Breast epithelium (tissue), 4 donors: ENCODE data around the gene RAB20. TPM values are rescaled to one million over a fixed set of nuclear protein-coding genes. Genes with fewer than 3 reads are reported as not detected.

ENCODE experiments used
- DNase-seq, 2 donors: peaks; one replicate each; pipeline ENCODE4 v3.0.0-alpha.2; 2019; ENCODE audit warnings: low spot score in 2 of 2
- H3K27ac ChIP-seq, 2 donors: fragments of 200-600 bp; sonication (generic) in 1 of 2; one replicate each; pipeline ENCODE4 v1.5.1; 2016 to 2019; ENCODE audit warnings: mild to moderate bottlenecking in 1 of 2
- H3K27me3 ChIP-seq, 2 donors: fragments of 200-600 bp; sonication (generic) in 1 of 2; one replicate each; pipeline versions ENCODE4 v1.5.1 to v1.6.0; 2017 to 2019; ENCODE audit warnings: control low read depth in 1 of 2, mild to moderate bottlenecking in 1 of 2
- H3K36me3 ChIP-seq: fragments of 200-600 bp; one replicate; pipeline ENCODE4 v1.5.1; 2019
- H3K4me1 ChIP-seq, 2 donors: fragments of 200-600 bp; sonication (generic); one replicate each; pipeline ENCODE4 v1.5.1; 2016 to 2019; ENCODE audit warnings: control low read depth in 1 of 2
- H3K4me3 ChIP-seq, 3 donors: fragments of 200-600 bp; sonication (generic); 1 replicate in 2 of 3; 2 replicates in 1 of 3; pipeline ENCODE4 v1.5.1; 2016 to 2019; ENCODE audit warnings: mild to moderate bottlenecking in 3 of 3, moderate library complexity in 2 of 3
- H3K9me3 ChIP-seq, 2 donors: fragments of 200-600 bp; sonication (generic) in 1 of 2; one replicate each; pipeline ENCODE4 v1.5.1; 2016 to 2019; ENCODE audit warnings: control low read depth in 1 of 2
- CTCF ChIP-seq, 3 donors: fragments of 450-650 bp; IDR thresholded peaks; one replicate each; pipeline ENCODE4 v1.5.1; 2016 to 2017; ENCODE audit warnings: antibody characterized with exemption in 3 of 3, mild to moderate bottlenecking in 3 of 3, moderate library complexity in 3 of 3
- POLR2A ChIP-seq: fragments of 450-650 bp; IDR thresholded peaks from one replicate; pipeline ENCODE4 v1.6.1; 2016; ENCODE audit warnings: antibody characterized with exemption, mild to moderate bottlenecking, moderate library complexity
- POLR2AphosphoS5 ChIP-seq, 3 donors: sonication (generic); formaldehyde crosslinking; IDR thresholded peaks; one replicate each; pipeline ENCODE4 v1.6.1; 2017; ENCODE audit warnings: antibody characterized with exemption in 3 of 3
- intact Hi-C: fragments of 100-400 bp; cut with DNase I; formaldehyde crosslinking; loops from one replicate; pipeline ENCODE4 v1.15.1; 2023; ENCODE audit warnings: low total_unique reads
- total RNA-seq, 3 donors: library from RNA; depleted of rRNA; stranded (reverse); fragments of >200 nt; gene quantifications; one replicate each; pipeline ENCODE4 v1.1.0, GENCODE V29; 2016

Gene RAB20
- total RNA-seq, 3 donors from 2014 or later, result 25.8 to 33.4 (median 30.0) TPM

DNA sequence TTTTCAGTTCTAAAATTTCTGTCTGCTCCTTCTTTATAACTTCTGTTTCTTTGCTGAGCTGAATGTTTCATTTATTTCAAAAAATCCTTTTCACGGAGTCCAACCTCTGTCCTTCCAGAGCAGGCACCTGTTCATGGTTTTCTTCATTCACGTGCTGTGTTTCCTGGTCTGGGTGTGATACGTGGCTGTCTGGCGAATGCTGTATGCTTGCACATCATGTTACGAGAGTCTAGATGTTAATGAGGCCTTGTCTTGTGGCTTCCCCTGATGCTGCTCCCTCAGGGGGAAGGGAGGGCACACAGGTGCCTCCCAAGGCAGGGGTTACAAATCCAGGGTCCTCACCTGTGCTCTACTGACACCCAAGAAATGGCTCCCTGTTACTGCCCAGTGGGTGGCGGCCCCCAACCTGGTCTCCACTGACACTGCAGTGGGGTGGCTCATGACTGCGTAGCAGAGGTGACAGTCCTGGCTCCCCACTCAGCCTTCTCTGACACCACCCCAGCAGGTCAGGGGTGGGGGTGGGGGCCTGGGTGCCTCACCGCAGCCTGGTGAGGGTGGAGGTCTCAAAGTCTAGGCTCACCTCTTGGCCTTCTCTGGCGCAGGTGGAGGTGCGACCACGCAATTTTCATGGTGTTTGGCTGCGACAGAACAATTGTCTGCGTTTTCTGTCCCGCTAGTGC is 20.1 kb upstream of the RAB20 start:
- Histone ChIP-seq H3K9me3 (no peaks in the 10 kb centered on the region), H3K4me1 (no peaks in the 10 kb centered on the region), H3K36me3 (no peaks in the 10 kb centered on the region), H3K27me3 (no peaks in the 10 kb centered on the region), H3K4me3 (no peak overlapping the region), H3K27ac (no peak overlapping the region)
- DNase-seq, result no peak
- intact Hi-C loops, result loop anchor here (5.0 kb wide), 1 partner anchor 431 kb away; no protein-coding TSS in a partner anchor
- TF ChIP-seq CTCF (IDR thresholded peaks at IDR 0.05), result no peak
- no peak for TF ChIP-seq POLR2AphosphoS5 (IDR thresholded peaks at IDR 0.05)

DNA sequence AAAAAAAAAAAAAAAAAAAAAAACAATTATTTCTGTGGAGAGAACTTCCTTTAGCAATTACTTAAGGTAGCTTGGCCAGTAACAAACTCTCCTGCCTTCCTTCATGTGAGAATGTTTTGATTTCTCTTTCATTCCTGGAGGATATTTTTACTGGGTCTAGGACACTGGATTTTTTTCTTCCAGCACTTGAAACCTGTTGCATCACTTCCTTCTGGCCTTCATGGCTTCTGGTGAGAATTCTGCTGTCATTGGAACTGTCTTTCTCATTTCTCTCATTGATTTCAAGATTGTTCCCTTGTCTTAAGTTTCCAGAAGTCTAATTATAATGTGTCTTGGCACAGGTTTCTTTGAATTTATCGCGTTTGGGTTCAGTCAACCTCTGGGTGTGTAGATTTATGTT is 19.3 kb upstream of the RAB20 start:
- Histone ChIP-seq H3K36me3 (no peaks in the 10 kb centered on the region), H3K27me3 (no peaks in the 10 kb centered on the region), H3K27ac (no peak overlapping the region), H3K4me1 (no peaks in the 10 kb centered on the region), H3K9me3 (no peaks in the 10 kb centered on the region), H3K4me3 (no peak overlapping the region)
- intact Hi-C loops, result loop anchor here (5.0 kb wide), 1 partner anchor 432 kb away; no protein-coding TSS in a partner anchor
- DNase-seq, result no peak
- TF ChIP-seq POLR2AphosphoS5 (IDR thresholded peaks at IDR 0.05), result no peak
- TF ChIP-seq POLR2A, result no peak

GRCh38 chr13:110578363-110578762 is 16.8 kb upstream of the RAB20 start:
- no peak overlapping the region for H3K27ac ChIP-seq
- no peaks in the 10 kb centered on the region for H3K4me1 ChIP-seq
- no peak for TF ChIP-seq CTCF (IDR thresholded peaks at IDR 0.05)
- H3K9me3 ChIP-seq, result no peaks in the 10 kb centered on the region
- intact Hi-C loops, result no loop called here
- DNase-seq, result no peak
- no peaks in the 10 kb centered on the region for H3K36me3 ChIP-seq
- no peak overlapping the region for H3K4me3 ChIP-seq
- H3K27me3 ChIP-seq, result no peaks in the 10 kb centered on the region

DNA sequence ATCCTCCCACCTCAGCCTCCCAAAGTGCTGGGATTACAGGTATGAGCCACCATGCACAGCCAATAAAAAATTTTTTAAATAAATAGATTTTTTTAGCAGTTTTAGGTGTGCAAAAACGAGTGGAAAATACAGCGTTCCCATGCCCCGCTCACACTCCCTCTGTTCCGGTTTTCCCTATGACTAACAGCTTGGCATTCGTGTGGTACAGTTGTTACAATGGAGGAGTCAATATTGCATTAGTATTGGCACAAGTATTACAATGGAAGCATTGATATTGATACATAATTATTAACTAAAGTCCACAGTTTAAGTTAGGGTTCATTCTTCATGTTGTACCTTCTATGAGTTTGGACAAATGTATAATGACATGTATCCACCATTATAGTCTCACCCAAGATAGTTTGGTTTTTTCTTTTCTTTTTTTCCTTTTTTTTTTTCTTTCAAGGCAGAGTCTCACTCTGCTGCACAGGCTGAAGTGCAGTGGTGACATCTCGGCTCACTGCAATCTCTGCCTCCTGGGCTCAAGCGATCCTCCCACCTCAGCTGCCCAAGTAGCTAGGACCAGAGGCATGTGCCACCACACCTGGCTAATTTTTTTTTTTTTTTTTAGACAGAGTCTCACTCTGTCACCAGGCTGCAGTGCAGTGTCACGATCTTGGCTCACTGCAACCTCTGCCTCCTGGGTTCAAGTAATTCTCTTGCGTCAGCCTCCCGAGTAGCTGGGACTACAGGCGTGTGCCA is 15.4 kb upstream of the RAB20 start:
- Histone ChIP-seq H3K36me3 (no peaks in the 10 kb centered on the region), H3K27ac (no peak overlapping the region), H3K4me3 (no peak overlapping the region), H3K9me3 (no peaks in the 10 kb centered on the region), H3K27me3 (no peaks in the 10 kb centered on the region), H3K4me1 (no peaks in the 10 kb centered on the region)
- TF ChIP-seq CTCF (IDR thresholded peaks at IDR 0.05) (no peak), POLR2A (no peak), POLR2AphosphoS5 (IDR thresholded peaks at IDR 0.05) (no peak)
- no peak for DNase-seq
- intact Hi-C loops, result no loop called here

GRCh38 chr13:110576070-110576394 is 14.5 kb upstream of the RAB20 start:
- no peak for DNase-seq

More at GRCh38 chr13:110576070-110576394, 14.5 kb upstream of the RAB20 start:
- H3K4me1 ChIP-seq, result no peaks in the 10 kb centered on the region
- no peaks in the 10 kb centered on the region for H3K36me3 ChIP-seq
- H3K9me3 ChIP-seq, result no peaks in the 10 kb centered on the region
- H3K27me3 ChIP-seq, result no peaks in the 10 kb centered on the region
- H3K4me3 ChIP-seq, result no peak overlapping the region
- no peak overlapping the region for H3K27ac ChIP-seq
- intact Hi-C loops, result no loop called here
- TF ChIP-seq POLR2AphosphoS5 (IDR thresholded peaks at IDR 0.05) (no peak), POLR2A (no peak), CTCF (IDR thresholded peaks at IDR 0.05) (no peak)
